ENCODE data around the gene NCAPG. TPM values are rescaled to one million over a fixed set of nuclear protein-coding genes. Genes with fewer than 3 reads are reported as not detected.

Gene NCAPG
- total and polyA plus RNA-seq, 10 of the 15 experiments (the other 5 are each of a cell fraction or from before 2014, with no cell fraction given) = 17.3 to 93.9 (median 53.7) TPM

- TF ChIP-seq PKNOX1 (IDR thresholded peaks at IDR 0.05) = peak; percentile 73; the same call in 1 of the 2 replicates
- peak; percentile 85 for TF ChIP-seq ZNF687 (IDR thresholded peaks at IDR 0.05)
- peak; percentile 13 to 32; a peak in 1 of 4 replicates for TF ChIP-seq EP300 (IDR thresholded peaks at IDR 0.05; ENCODE audit: borderline replicate concordance in 1 of 2, control insufficient read depth in 1 of 2, low read depth in 2 of 2, low read length in 2 of 2)
- peak; percentile 75; the same call in 1 of the 2 replicates for TF ChIP-seq LARP7 (IDR thresholded peaks at IDR 0.05)
- TF ChIP-seq TCF7 (IDR thresholded peaks at IDR 0.05; ENCODE audit: borderline replicate concordance) = 0 out of 2 replicates have a peak, but pooled peaks have one; percentile 18
- no peak for TF ChIP-seq CUX1 (IDR thresholded peaks at IDR 0.05; ENCODE audit: insufficient replicate concordance, low read depth, low read length)
- peak; percentile 98 for TF ChIP-seq BRCA1 (IDR thresholded peaks at IDR 0.05; ENCODE audit: low read depth, low read length)
- TF ChIP-seq BACH1 (IDR thresholded peaks at IDR 0.05; ENCODE audit: borderline replicate concordance) = peak; percentile 73; the same call in 1 of the 2 replicates
- peak; percentile 41 to 48; a peak in 2 of 4 replicates for TF ChIP-seq BHLHE40 (IDR thresholded peaks at IDR 0.05; ENCODE audit: borderline replicate concordance in 1 of 2, low read depth in 2 of 2, low read length in 1 of 2)
- TF ChIP-seq TAF1 (IDR thresholded peaks at IDR 0.05; ENCODE audit: borderline replicate concordance, low read depth, low read length) = peak; percentile 80
- TF ChIP-seq E2F8 (IDR thresholded peaks at IDR 0.05; ENCODE audit: low read depth, partially characterized antibody) = peak; percentile 85
- peak; percentile 59 for TF ChIP-seq IKZF1 (conservative IDR thresholded peaks at IDR 0.05)
- peak; percentile 83 for TF ChIP-seq CREM (IDR thresholded peaks at IDR 0.05; ENCODE audit: low read depth)
- TF ChIP-seq SIN3A (IDR thresholded peaks at IDR 0.05; ENCODE audit: low read depth, low read length) = peak; percentile 99
These were observed at the start of gene NCAPG, which contains the start of gene DCAF16 (continued) for GRCh38 chr4:17810260-17811077.

Measured in GM12878 (cell line).